GM12878 (cell line): ENCODE measurements around the gene MDM4. TPM values are rescaled to one million over a fixed set of nuclear protein-coding genes. Genes with fewer than 3 reads are reported as not detected.

Experiments used
- CBX5 ChIP-seq: sonication (generic); IDR thresholded peaks from 2 replicates; pipeline ENCODE4 v1.6.1; 2016; ENCODE audit warnings: low read depth, moderate library complexity, mild to moderate bottlenecking, inconsistent platforms
- CUX1 ChIP-seq: IDR thresholded peaks from 2 replicates; pipeline ENCODE4 v1.6.1; 2012; ENCODE audit warnings: improper control_type of control experiment, low read depth, low read length; ENCODE audit not compliant: insufficient replicate concordance
- FOXK2 ChIP-seq: fragments of 450-650 bp; IDR thresholded peaks from 2 replicates; pipeline ENCODE4 v1.6.1; 2017; ENCODE audit warnings: mild to moderate bottlenecking, moderate library complexity
- FOXM1 ChIP-seq: IDR thresholded peaks from 2 replicates; pipeline ENCODE4 v1.6.1; 2012; ENCODE audit warnings: low read depth, mild to moderate bottlenecking, inconsistent platforms, low read length, moderate library complexity
- HDGF ChIP-seq: fragments of 450-650 bp; IDR thresholded peaks from 2 replicates; pipeline ENCODE4 v1.6.1; 2016; ENCODE audit warnings: antibody characterized with exemption
- IKZF1 ChIP-seq: fragments of 450-650 bp; conservative IDR thresholded peaks from 2 replicates; pipeline ENCODE4 v1.6.1; 2017; ENCODE audit warnings: antibody characterized with exemption, mild to moderate bottlenecking
- MYC ChIP-seq: IDR thresholded peaks from 2 replicates; pipeline ENCODE4 v1.6.1; 2011; ENCODE audit warnings: mild to moderate bottlenecking, low read length, moderate library complexity, inconsistent platforms; ENCODE audit not compliant: insufficient read depth, insufficient replicate concordance, insufficient read length, severe bottlenecking
- PKNOX1 ChIP-seq: fragments of 450-650 bp; IDR thresholded peaks from 2 replicates; pipeline ENCODE4 v1.6.1; 2016; ENCODE audit warnings: mild to moderate bottlenecking
- PRDM15 ChIP-seq: fragments of 450-650 bp; formaldehyde crosslinking; IDR thresholded peaks from 2 replicates; pipeline ENCODE4 v1.4.0; 2020; ENCODE audit warnings: mild to moderate bottlenecking, moderate library complexity
- RAD21 ChIP-seq: IDR thresholded peaks from 2 replicates; pipeline ENCODE4 v1.6.1; 2011; ENCODE audit warnings: mild to moderate bottlenecking, low read depth, low read length, moderate library complexity; ENCODE audit not compliant: insufficient read depth
- SKIL ChIP-seq: fragments of 450-650 bp; IDR thresholded peaks from 2 replicates; pipeline ENCODE4 v1.6.1; 2017; ENCODE audit warnings: mild to moderate bottlenecking, low read depth, inconsistent platforms; ENCODE audit not compliant: poor library complexity, severe bottlenecking
- SP1 ChIP-seq: IDR thresholded peaks from one replicate; pipeline ENCODE4 v1.6.1; 2011; ENCODE audit warnings: low read depth, low read length
- ZBTB33 ChIP-seq: fragments of 450-650 bp; IDR thresholded peaks from 2 replicates; pipeline ENCODE4 v1.6.1; 2017; ENCODE audit warnings: mild to moderate bottlenecking
- polyA plus RNA-seq, 11 experiments: library from polyadenylated mRNA; depleted of rRNA in 4 of 11; unstranded in 6 of 11; stranded (reverse) in 5 of 11; fragments of >200 nt; fragmentation: Nextera tagmentation in 4 of 11; fragmentation: Illumina TruSeq in 1 of 11; extraction: Ambion mirVana in 4 of 11; extraction: Trizol in 1 of 11; gene quantifications; 1 replicate in 1 of 11; 2 replicates in 10 of 11; pipeline versions ENCODE4 v1.2.1 to v1.2.3, GENCODE V29; 2011 to 2016; ENCODE audit warnings: inconsistent platforms in 2 of 11, missing spikeins in 2 of 11, low read depth in 1 of 11
- total RNA-seq, 4 experiments: library from RNA; depleted of rRNA in 3 of 4; stranded (reverse); fragments of >200 nt in 3 of 4; fragmentation: Illumina TruSeq in 1 of 4; extraction: Trizol in 1 of 4; gene quantifications; 2 replicates each; pipeline versions ENCODE4 v1.2.1 to v1.2.3, GENCODE V29; 2013 to 2021

Gene MDM4
- total and polyA plus RNA-seq, 10 of the 15 experiments (the other 5 are each of a cell fraction or from before 2014, with no cell fraction given): 2.5 to 74.4 (median 22.7) TPM

- TF ChIP-seq SKIL (no peak), ZBTB33 (no peak), SP1 (no peak), PKNOX1 (peak; percentile 13; the same call in 1 of the 2 replicates), FOXM1 (no peak), CUX1 (no peak), HDGF (peak; percentile 56; the same call in 1 of the 2 replicates), PRDM15 (CRISPR knock-in tag) (no peak), FOXK2 (no peak), MYC (no peak), IKZF1 (no peak), RAD21 (peak; percentile 78), CBX5 (no peak)
These were observed 49.7 kb downstream of the MDM4 start (continued) for GRCh38 chr1:204565617-204566582.
